Endodermal cell (in vitro differentiated cells): ENCODE data around the gene AADACL2. TPM values are rescaled to one million over a fixed set of nuclear protein-coding genes. Genes with fewer than 3 reads are reported as not detected.

Experiments used
- DNase-seq: peaks from one replicate; pipeline ENCODE4 v3.0.0-alpha.2; 2017
- H3K27ac ChIP-seq: 2 replicates; pipeline ENCODE4 v1.5.1; 2013; ENCODE audit warnings: mild to moderate bottlenecking, low read depth, low read length, moderate library complexity
- H3K27me3 ChIP-seq: 2 replicates; pipeline ENCODE4 v1.6.1; 2013; ENCODE audit warnings: mild to moderate bottlenecking, low read length, moderate library complexity; ENCODE audit not compliant: insufficient read depth, control insufficient read depth, poor library complexity, severe bottlenecking
- H3K36me3 ChIP-seq: 2 replicates; pipeline ENCODE4 v1.7.0; 2013; ENCODE audit warnings: mild to moderate bottlenecking, low read length, moderate library complexity; ENCODE audit not compliant: control insufficient read depth, insufficient read depth
- H3K4me1 ChIP-seq: one replicate; pipeline ENCODE4 v1.7.0; 2013; ENCODE audit warnings: low read length; ENCODE audit not compliant: control insufficient read depth, insufficient read depth
- H3K4me3 ChIP-seq: 2 replicates; pipeline ENCODE4 v1.5.1; 2013; ENCODE audit warnings: mild to moderate bottlenecking, low read length, moderate library complexity
- H3K9ac ChIP-seq: 2 replicates; pipeline ENCODE4 v1.6.1; 2013; ENCODE audit warnings: mild to moderate bottlenecking, low read length, moderate library complexity; ENCODE audit not compliant: poor library complexity, severe bottlenecking; ENCODE audit errors: extremely low read depth
- H3K9me3 ChIP-seq: 2 replicates; pipeline ENCODE4 v1.6.1; 2013; ENCODE audit warnings: mild to moderate bottlenecking, low read length, moderate library complexity; ENCODE audit not compliant: control insufficient read depth
- H3K27ac Mint-ChIP-seq: 2 replicates; pipeline ENCODE4 v1.8.0; 2020; ENCODE audit warnings: mixed read lengths
- H3K27me3 Mint-ChIP-seq: 2 replicates; pipeline ENCODE4 v1.8.0; 2021; ENCODE audit warnings: mild to moderate bottlenecking, mixed read lengths; ENCODE audit not compliant: insufficient read depth
- H3K36me3 Mint-ChIP-seq: 2 replicates; pipeline ENCODE4 v1.8.0; 2020; ENCODE audit warnings: low read depth, mixed read lengths
- H3K4me1 Mint-ChIP-seq: 2 replicates; pipeline ENCODE4 v1.8.0; 2020; ENCODE audit warnings: mixed read lengths
- H3K4me3 Mint-ChIP-seq: 2 replicates; pipeline ENCODE4 v1.8.0; 2020; ENCODE audit warnings: mild to moderate bottlenecking, moderate library complexity, mixed read lengths
- H3K9me3 Mint-ChIP-seq: 2 replicates; pipeline ENCODE4 v1.8.0; 2020; ENCODE audit warnings: mild to moderate bottlenecking, mixed read lengths
- CTCF ChIP-seq: fragments of 200-600 bp; sonication (generic); conservative IDR thresholded peaks from 2 replicates; pipeline ENCODE4 v1.5.0; 2021; ENCODE audit warnings: antibody characterized with exemption, mild to moderate bottlenecking
- WGBS, 2 experiments: methylation state at CpG; one replicate each; pipeline versions ENCODE4 v1.1.5 to v1.1.7; 2013; ENCODE audit warnings: missing lambda C conversion rate in 2 of 2, mixed read lengths in 1 of 2; ENCODE audit not compliant: insufficient coverage in 1 of 2, insufficient read length in 1 of 2; 5-methylcytosine and 5-hydroxymethylcytosine counted together
- total RNA-seq, 2 donors: library from RNA; stranded (reverse); fragmentation: NEBNext Ultra II Directional in 1 of 2; extraction: Animal tissue kit (Norgen Biotek cat#: 25700) in 1 of 2; gene quantifications; 2 replicates in 1 of 2; 3 replicates in 1 of 2; pipeline ENCODE4 v1.2.1, GENCODE V29; 2021

AADACL2 gene
- total RNA-seq, 2 donors from 2014 or later, result not detected

DNA sequence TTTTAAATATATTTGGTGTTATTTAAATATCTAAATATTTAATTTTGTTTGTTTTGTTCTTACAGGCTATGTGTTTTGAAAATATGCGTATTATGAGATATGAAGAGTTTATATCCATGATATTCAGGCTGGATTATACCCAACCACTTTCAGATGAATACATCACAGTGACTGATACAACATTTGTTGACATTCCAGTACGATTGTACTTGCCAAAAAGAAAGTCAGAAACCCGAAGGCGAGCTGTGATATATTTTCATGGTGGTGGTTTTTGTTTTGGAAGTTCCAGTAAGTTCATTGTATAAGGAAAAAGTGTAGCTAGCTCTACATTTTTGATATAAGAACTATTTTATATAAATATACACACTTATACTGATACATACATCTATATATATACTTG is 6.9 kb downstream of the AADACL2 start:
- WGBS, 2 experiments, result 87% methylated on average over 3 of the region's 4 CpGs; no CpG with 5 or more reads in 1 of the 2 experiments

GRCh38 chr3:151743855-151744254 is 10.1 kb downstream of the AADACL2 start:
- WGBS, 2 experiments, result 100% methylated on average over 1 to 3 of the region's 4 CpGs
- no peak for TF ChIP-seq CTCF
- no peak overlapping the region for H3K9ac ChIP-seq

More for the DNA sequence above, 6.9 kb downstream of the AADACL2 start:
- Mint-ChIP-seq H3K4me1 (no peaks in the 10 kb centered on the region), H3K36me3 (no peaks in the 10 kb centered on the region), H3K4me3 (no peak overlapping the region), H3K27me3 (no peaks in the 10 kb centered on the region), H3K27ac (no peak overlapping the region), H3K9me3 (peaks cover 4% of the 10 kb centered on the region)
- TF ChIP-seq CTCF, result no peak
- no peaks in the 10 kb centered on the region for H3K4me1 ChIP-seq
- H3K27ac ChIP-seq, result no peak overlapping the region
- H3K9ac ChIP-seq, result no peak overlapping the region
- H3K9me3 ChIP-seq, result no peaks in the 10 kb centered on the region
- no peaks in the 10 kb centered on the region for H3K27me3 ChIP-seq
- no peak overlapping the region for H3K4me3 ChIP-seq
- no peaks in the 10 kb centered on the region for H3K36me3 ChIP-seq
- DNase-seq, result no peak

DNA sequence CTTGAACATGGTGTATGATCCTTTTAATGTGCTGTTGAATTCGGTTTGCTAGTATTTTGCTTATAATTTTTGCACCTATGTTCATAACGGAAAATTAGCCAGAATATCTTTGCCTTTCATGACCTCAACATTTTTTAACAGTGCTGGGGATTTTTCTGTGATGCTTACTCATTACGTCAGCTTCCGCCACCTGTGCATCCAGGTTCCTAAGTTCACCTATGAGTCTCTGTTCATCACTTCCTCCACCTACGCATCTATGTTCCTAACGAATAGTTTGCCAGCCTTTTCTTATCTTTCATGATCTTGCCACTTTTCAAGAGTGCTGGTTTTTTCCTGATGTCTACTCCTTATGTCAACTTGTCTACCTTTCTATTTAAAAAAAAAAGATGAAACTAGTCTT is 16.5 kb downstream of the AADACL2 start:
- H3K4me3 ChIP-seq, result no peak overlapping the region
- DNase-seq, result no peak
- no peaks in the 10 kb centered on the region for H3K4me1 Mint-ChIP-seq
- 80 to 89% methylated on average over 6 of the region's 6 CpGs for WGBS, 2 experiments
- H3K9ac ChIP-seq, result no peak overlapping the region
- no peaks in the 10 kb centered on the region for H3K27me3 ChIP-seq
- H3K27ac ChIP-seq, result no peak overlapping the region
- H3K36me3 ChIP-seq, result no peaks in the 10 kb centered on the region
- peaks cover 7% of the 10 kb centered on the region for H3K9me3 Mint-ChIP-seq
- peaks cover 13% of the 10 kb centered on the region for H3K9me3 ChIP-seq
- TF ChIP-seq CTCF, result no peak
- no peak overlapping the region for H3K4me3 Mint-ChIP-seq
- no peaks in the 10 kb centered on the region for H3K4me1 ChIP-seq
- peaks cover 2% of the 10 kb centered on the region for H3K27me3 Mint-ChIP-seq
- no peaks in the 10 kb centered on the region for H3K36me3 Mint-ChIP-seq
- H3K27ac Mint-ChIP-seq, result no peak overlapping the region

More at GRCh38 chr3:151743855-151744254, 10.1 kb downstream of the AADACL2 start:
- no peaks in the 10 kb centered on the region for H3K36me3 Mint-ChIP-seq
- H3K4me1 ChIP-seq, result no peaks in the 10 kb centered on the region
- peaks cover 6% of the 10 kb centered on the region for H3K9me3 Mint-ChIP-seq
- no peak overlapping the region for H3K4me3 Mint-ChIP-seq
- H3K27me3 ChIP-seq, result no peaks in the 10 kb centered on the region
- no peaks in the 10 kb centered on the region for H3K27me3 Mint-ChIP-seq
- no peaks in the 10 kb centered on the region for H3K4me1 Mint-ChIP-seq
- H3K36me3 ChIP-seq, result no peaks in the 10 kb centered on the region
- no peak overlapping the region for H3K27ac ChIP-seq
- H3K27ac Mint-ChIP-seq, result no peak overlapping the region
- peaks cover 10% of the 10 kb centered on the region for H3K9me3 ChIP-seq
- H3K4me3 ChIP-seq, result no peak overlapping the region
- DNase-seq, result no peak
